Tibial nerve (tissue), 4 donors: Measurements from ENCODE around the gene TMEM121. TPM values are rescaled to one million over a fixed set of nuclear protein-coding genes. Genes with fewer than 3 reads are reported as not detected.

Source experiments
- DNase-seq, 2 donors: peaks; one replicate each; pipeline ENCODE4 v3.0.0-alpha.2; 2019; ENCODE audit warnings: low spot score in 2 of 2
- H3K27ac ChIP-seq, 4 donors: fragments of 200-600 bp; sonication (generic) in 3 of 4; one replicate each; pipeline ENCODE4 v1.5.1; 2017 to 2019; ENCODE audit warnings: mild to moderate bottlenecking in 1 of 4
- H3K27me3 ChIP-seq, 2 donors: fragments of 200-600 bp; sonication (generic) in 1 of 2; one replicate each; pipeline versions ENCODE4 v1.5.1 to v1.6.0; 2017 to 2019
- H3K36me3 ChIP-seq, 3 donors: fragments of 200-600 bp; sonication (generic); one replicate each; pipeline ENCODE4 v1.5.1; 2018 to 2019
- H3K4me1 ChIP-seq, 4 donors: fragments of 200-600 bp; sonication (generic) in 3 of 4; one replicate each; pipeline ENCODE4 v1.5.1; 2017 to 2019
- H3K4me3 ChIP-seq, 4 donors: fragments of 200-600 bp; sonication (generic) in 3 of 4; one replicate each; pipeline ENCODE4 v1.5.1; 2017 to 2019; ENCODE audit warnings: mild to moderate bottlenecking in 1 of 4, moderate library complexity in 1 of 4
- H3K9me3 ChIP-seq, 4 donors: fragments of 200-600 bp; sonication (generic) in 3 of 4; one replicate each; pipeline ENCODE4 v1.5.1; 2017 to 2019
- EP300 ChIP-seq, 2 donors: sonication (generic); formaldehyde crosslinking; IDR thresholded peaks; one replicate each; pipeline ENCODE4 v1.6.1; 2017; ENCODE audit warnings: antibody characterized with exemption in 2 of 2, mild to moderate bottlenecking in 1 of 2
- POLR2A ChIP-seq, 2 donors: fragments of 450-650 bp; IDR thresholded peaks; one replicate each; pipeline ENCODE4 v1.6.1; 2017; ENCODE audit warnings: antibody characterized with exemption in 2 of 2, mild to moderate bottlenecking in 2 of 2, moderate library complexity in 2 of 2
- WGBS, 2 donors: methylation state at CpG; one replicate each; pipeline ENCODE4 v1.1.5; 2018; 5-methylcytosine and 5-hydroxymethylcytosine counted together
- total RNA-seq, 4 donors: library from RNA; depleted of rRNA; stranded (reverse); fragments of >200 nt; gene quantifications; one replicate each; pipeline ENCODE4 v1.1.0, GENCODE V29; 2016
- TF ChIP-seq, protein P1 (sequence below), 5 experiments: fragments of 200-600 bp in 3 of 5; fragments of 450-650 bp in 2 of 5; sonication (generic) in 3 of 5; IDR thresholded peaks; one replicate each; pipeline ENCODE4 v1.5.1; 2016 to 2019; ENCODE audit warnings: antibody characterized with exemption in 5 of 5, mild to moderate bottlenecking in 3 of 5, moderate library complexity in 2 of 5

Gene TMEM121
- total RNA-seq, 4 donors from 2014 or later = 15.1 to 28.2 (median 20.1) TPM

DNA sequence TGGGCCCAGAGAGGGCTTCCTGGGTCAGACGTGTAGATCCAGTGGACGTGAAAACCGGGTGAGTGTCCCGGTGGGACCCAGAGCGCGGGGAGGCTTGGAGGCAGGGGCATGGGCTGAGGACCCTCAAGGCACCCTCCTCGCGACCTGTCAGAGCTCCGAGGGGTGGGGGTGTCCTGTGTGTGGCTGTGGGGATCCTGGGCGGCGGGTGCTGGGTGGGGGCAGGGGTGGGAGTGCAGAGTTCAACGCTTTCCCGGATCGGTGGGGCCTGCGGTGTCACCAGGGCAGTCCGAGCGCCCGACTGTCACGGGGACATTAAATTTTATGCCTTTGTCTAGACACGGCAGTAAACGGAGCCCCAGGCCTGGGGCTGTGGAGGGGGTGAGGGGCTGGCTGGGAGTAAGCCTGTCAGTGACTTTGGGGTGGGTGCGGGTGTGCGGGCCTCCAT, 1.0 kb downstream of the TMEM121 start:
- peak overlapping the region in 3 of 4 donors; percentile 24 to 88 (median 80) for H3K27ac ChIP-seq
- peaks cover 0 to 31% (median 25%) of the 10 kb centered on the region in 4 donors for H3K4me1 ChIP-seq

DNA sequence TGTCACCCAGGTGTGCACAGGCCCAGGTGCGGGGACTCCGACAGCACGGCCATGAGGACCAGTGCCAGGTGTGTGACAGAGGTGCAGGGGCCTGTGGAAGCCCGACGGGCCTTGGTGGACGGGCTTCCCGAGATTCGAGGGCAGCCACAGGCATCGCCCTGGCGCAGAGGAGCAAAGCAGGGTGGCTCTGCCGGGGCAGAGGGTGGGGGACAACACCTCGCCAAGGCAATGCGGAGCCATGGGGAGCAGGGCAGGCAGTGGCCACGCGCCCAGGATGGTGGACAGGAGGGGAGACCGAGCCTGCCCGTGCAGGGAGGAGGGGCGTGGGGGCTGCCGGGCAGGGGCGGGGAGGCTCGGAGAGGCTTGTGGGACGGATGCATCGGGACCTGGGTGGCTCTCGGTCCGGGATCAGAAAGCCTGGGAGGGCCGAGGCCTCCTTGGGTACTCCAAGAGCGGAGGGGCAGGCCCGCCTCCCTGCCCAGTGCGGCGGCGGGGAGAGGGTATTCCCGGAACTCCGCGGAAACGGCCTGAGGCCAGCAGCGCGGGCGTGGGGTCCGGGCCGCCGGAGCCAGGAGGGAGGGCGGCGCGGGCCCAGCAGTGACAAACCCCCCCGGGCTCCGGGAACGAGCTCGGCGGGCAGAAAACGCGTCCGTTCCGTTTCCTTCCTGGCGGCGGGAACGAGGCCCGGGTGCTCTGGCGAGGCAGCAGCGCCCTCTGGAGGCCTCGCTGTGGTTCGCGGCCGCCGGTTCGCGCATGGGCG, 1.6 kb downstream of the TMEM121 start:
- Histone ChIP-seq H3K27ac (peak overlapping the region; percentile 6 to 88 (median 74)), H3K4me3 (peak overlapping the region; percentile 47 to 77 (median 55)), H3K9me3 (no peaks in the 10 kb centered on the region), H3K36me3 (peaks cover 0 to 33% (median 0%) of the 10 kb centered on the region in 3 donors), H3K27me3 (peaks cover 0 to 9% of the 10 kb centered on the region in 2 donors), H3K4me1 (peaks cover 0 to 31% (median 25%) of the 10 kb centered on the region in 4 donors)
- peak; percentile 59 to 67 for DNase-seq
- TF ChIP-seq, protein P1, sequence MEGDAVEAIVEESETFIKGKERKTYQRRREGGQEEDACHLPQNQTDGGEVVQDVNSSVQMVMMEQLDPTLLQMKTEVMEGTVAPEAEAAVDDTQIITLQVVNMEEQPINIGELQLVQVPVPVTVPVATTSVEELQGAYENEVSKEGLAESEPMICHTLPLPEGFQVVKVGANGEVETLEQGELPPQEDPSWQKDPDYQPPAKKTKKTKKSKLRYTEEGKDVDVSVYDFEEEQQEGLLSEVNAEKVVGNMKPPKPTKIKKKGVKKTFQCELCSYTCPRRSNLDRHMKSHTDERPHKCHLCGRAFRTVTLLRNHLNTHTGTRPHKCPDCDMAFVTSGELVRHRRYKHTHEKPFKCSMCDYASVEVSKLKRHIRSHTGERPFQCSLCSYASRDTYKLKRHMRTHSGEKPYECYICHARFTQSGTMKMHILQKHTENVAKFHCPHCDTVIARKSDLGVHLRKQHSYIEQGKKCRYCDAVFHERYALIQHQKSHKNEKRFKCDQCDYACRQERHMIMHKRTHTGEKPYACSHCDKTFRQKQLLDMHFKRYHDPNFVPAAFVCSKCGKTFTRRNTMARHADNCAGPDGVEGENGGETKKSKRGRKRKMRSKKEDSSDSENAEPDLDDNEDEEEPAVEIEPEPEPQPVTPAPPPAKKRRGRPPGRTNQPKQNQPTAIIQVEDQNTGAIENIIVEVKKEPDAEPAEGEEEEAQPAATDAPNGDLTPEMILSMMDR (IDR thresholded peaks at IDR 0.05) = peak; percentile 90 to 96 (median 95)
- TF ChIP-seq POLR2A (IDR thresholded peaks at IDR 0.05) (no peak), EP300 (IDR thresholded peaks at IDR 0.05) (peak in 1 of 2 donors; percentile 59)
- WGBS, 2 donors = 3 to 7% methylated on average over 34 to 37 of the region's 67 CpGs

More for the DNA sequence above, 1.0 kb downstream of the TMEM121 start:
- peaks cover 0 to 33% (median 0%) of the 10 kb centered on the region in 3 donors for H3K36me3 ChIP-seq
- H3K9me3 ChIP-seq = no peaks in the 10 kb centered on the region
- 12% methylated on average over 16 to 22 of the region's 23 CpGs for WGBS, 2 donors
- peak overlapping the region; percentile 47 to 77 (median 55) for H3K4me3 ChIP-seq
- DNase-seq = no peak
- H3K27me3 ChIP-seq = peaks cover 0 to 9% of the 10 kb centered on the region in 2 donors
- TF ChIP-seq POLR2A (IDR thresholded peaks at IDR 0.05) (no peak), EP300 (IDR thresholded peaks at IDR 0.05) (no peak)
- TF ChIP-seq, protein P1 (IDR thresholded peaks at IDR 0.05) = no peak

DNA sequence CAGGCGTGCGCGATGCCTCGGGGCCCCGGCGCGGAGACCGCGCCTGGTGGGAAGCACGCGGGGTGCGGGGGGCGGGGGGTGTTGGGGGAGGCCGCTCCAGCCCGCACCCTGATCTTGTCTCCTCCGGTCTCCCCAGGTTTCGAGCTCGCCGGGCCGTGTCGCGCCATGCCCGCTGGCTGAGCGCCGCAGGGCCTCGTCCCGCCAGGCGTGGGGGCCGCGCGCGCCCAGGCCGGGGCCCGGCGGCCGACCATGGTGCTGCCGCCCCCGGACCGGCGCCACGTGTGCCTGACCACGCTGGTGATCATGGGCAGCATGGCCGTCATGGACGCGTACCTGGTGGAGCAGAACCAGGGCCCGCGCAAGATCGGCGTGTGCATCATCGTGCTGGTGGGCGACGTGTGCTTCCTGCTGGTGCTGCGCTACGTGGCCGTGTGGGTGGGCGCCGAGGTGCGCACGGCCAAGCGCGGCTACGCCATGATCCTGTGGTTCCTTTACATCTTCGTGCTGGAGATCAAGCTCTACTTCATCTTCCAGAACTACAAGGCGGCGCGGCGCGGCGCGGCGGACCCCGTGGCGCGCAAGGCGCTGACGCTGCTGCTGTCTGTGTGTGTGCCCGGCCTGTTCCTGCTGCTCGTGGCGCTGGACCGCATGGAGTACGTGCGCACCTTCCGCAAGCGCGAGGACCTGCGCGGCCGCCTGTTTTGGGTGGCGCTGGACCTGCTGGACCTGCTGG, 2.4 kb downstream of the TMEM121 start:
- TF ChIP-seq POLR2A (IDR thresholded peaks at IDR 0.05) (no peak), EP300 (IDR thresholded peaks at IDR 0.05) (no peak)
- TF ChIP-seq, protein P1 (IDR thresholded peaks at IDR 0.05) = no peak
- Histone ChIP-seq H3K27me3 (peaks cover 0 to 9% of the 10 kb centered on the region in 2 donors), H3K27ac (peak overlapping the region in 2 of 4 donors; percentile 80 to 88), H3K9me3 (no peaks in the 10 kb centered on the region), H3K36me3 (peaks cover 0 to 33% (median 0%) of the 10 kb centered on the region in 3 donors), H3K4me3 (peak overlapping the region; percentile 47 to 77 (median 55)), H3K4me1 (peaks cover 0 to 31% (median 25%) of the 10 kb centered on the region in 4 donors)
- WGBS, 2 donors = 25 to 26% methylated on average over 46 to 78 of the region's 89 CpGs
- DNase-seq = no peak

DNA sequence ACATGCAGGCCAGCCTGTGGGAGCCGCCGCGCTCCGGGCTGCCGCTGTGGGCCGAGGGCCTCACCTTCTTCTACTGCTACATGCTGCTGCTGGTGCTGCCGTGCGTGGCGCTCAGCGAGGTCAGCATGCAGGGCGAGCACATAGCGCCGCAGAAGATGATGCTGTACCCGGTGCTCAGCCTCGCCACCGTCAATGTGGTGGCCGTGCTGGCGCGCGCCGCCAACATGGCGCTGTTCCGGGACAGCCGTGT, 2.9 kb downstream of the TMEM121 start:
- Histone ChIP-seq H3K4me3 (peak overlapping the region in 1 of 4 donors; percentile 59), H3K9me3 (no peaks in the 10 kb centered on the region), H3K27me3 (peaks cover 0 to 9% of the 10 kb centered on the region in 2 donors), H3K36me3 (peaks cover 0 to 33% (median 0%) of the 10 kb centered on the region in 3 donors), H3K4me1 (peaks cover 0 to 31% (median 25%) of the 10 kb centered on the region in 4 donors), H3K27ac (no peak overlapping the region)
- no peak for DNase-seq
- TF ChIP-seq EP300 (IDR thresholded peaks at IDR 0.05) (no peak), POLR2A (IDR thresholded peaks at IDR 0.05) (no peak)
- TF ChIP-seq, protein P1 (IDR thresholded peaks at IDR 0.05) = no peak
- WGBS, 2 donors = 76% methylated on average over 11 of the region's 24 CpGs; no CpG with 5 or more reads in 1 of the 2 donors
